Erythroblast (primary cell): ENCODE data around the gene KLHL10.

Experiments used
- GATA1 ChIP-seq: IDR thresholded peaks from 2 replicates; pipeline ENCODE4 v1.6.1; 2011; ENCODE audit warnings: low read depth, mild to moderate bottlenecking, control low read depth, low read length, moderate library complexity
- POLR2A ChIP-seq: IDR thresholded peaks from 2 replicates; pipeline ENCODE4 v1.6.1; 2011; ENCODE audit warnings: mild to moderate bottlenecking, low read length

- TF ChIP-seq POLR2A (no peak), GATA1 (no peak)
Measured at GRCh38 chr17:41882756-41883155, 45.1 kb downstream of the KLHL10 start.
